ENCODE data around the gene LRRC45.

DNA sequence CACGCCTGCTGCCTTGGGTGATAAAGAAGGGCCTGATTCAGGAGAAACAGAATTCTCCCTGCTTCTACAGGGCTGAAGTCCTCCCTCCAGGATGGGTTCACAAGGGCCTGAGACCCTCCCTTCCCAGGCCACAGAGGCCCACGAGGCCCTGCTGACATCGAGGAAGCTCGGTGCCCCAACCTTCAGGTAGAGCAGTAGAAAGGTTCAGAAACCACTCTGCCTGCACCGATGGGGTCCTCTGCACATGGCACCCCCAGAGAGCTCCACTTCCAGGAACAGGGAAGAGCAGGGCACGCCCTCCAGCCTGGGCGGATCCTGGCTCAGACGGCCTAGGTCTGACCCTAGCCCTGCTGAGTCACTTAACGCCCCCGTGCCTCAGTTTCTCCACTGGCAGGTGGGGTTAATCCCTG, 1.2 kb upstream of the LRRC45 start:
- TF ChIP-seq POLR2A (IDR thresholded peaks at IDR 0.05) (no peak), CTCF (IDR thresholded peaks at IDR 0.05) (no peak)

All from adrenal gland (tissue), 5 donors.